Right cardiac atrium (tissue), 5 donors: ENCODE data around the gene DAGLB. TPM values are rescaled to one million over a fixed set of nuclear protein-coding genes. Genes with fewer than 3 reads are reported as not detected.
"Not testable (repeated sequence)": the region's sequence is repeated elsewhere in the genome, so short reads cannot be mapped to it uniquely, and the experiment has no call there.

ENCODE experiments used
- ATAC-seq, 2 donors: fragments of 200-7000 bp; cut with Tn5 transposase; one replicate each; pipeline versions ENCODE4 v1.8.0 to v1.9.1; 2020; ENCODE audit warnings: moderate library complexity in 2 of 2, mild to moderate bottlenecking in 1 of 2
- DNase-seq, 3 donors: peaks; one replicate each; pipeline ENCODE4 v3.0.0-alpha.2; 2020
- H3K27ac ChIP-seq: one replicate; pipeline ENCODE4 v1.5.1; 2013; ENCODE audit warnings: mild to moderate bottlenecking, low read length, control low read depth, moderate library complexity
- H3K27me3 ChIP-seq: one replicate; pipeline ENCODE4 v1.6.1; 2013; ENCODE audit not compliant: control insufficient read depth, insufficient read depth
- H3K4me1 ChIP-seq: one replicate; pipeline ENCODE4 v1.6.1; 2013; ENCODE audit warnings: low read length; ENCODE audit not compliant: control insufficient read depth, insufficient read depth
- H3K4me3 ChIP-seq: one replicate; pipeline ENCODE4 v1.5.1; 2013; ENCODE audit warnings: low read length, control low read depth
- H3K9me3 ChIP-seq: one replicate; pipeline ENCODE4 v1.6.1; 2013; ENCODE audit warnings: low read length; ENCODE audit not compliant: control insufficient read depth
- WGBS: extraction: QIAGEN DNeasy Blood & Tissue Kit; methylation state at CpG from one replicate; pipeline ENCODE4 v1.1.7; 2013; 5-methylcytosine and 5-hydroxymethylcytosine counted together
- intact Hi-C, 4 donors: fragments of 100-400 bp; cut with DNase I; formaldehyde crosslinking; loops; one replicate each; pipeline versions ENCODE4 v1.11.0 to v1.14.0; 2022 to 2023
- polyA plus RNA-seq: library from polyadenylated mRNA; stranded (reverse); fragments of 200-250 nt; gene quantifications from one replicate; pipeline ENCODE4 v1.2.3, GENCODE V29; 2013
- total RNA-seq, 4 donors: library from RNA; stranded (reverse); fragmentation: NEBNext Ultra II Directional; extraction: Animal tissue kit (Norgen Biotek cat#: 25700); gene quantifications; one replicate each; pipeline ENCODE4 v1.2.1, GENCODE V29; 2021
- donor health status: healthy with polysubstance abuse.
- donor health status: DM: no; HTN: yes; CAD: no.
- donor health status: DM: no; HTN: no; CAD: no.
- donor health status: DM: no; HTN: yes; CAD: no; lungs with severe emphysema.
- donor health status: DM: yes; HTN: yes; CAD: no.

The DAGLB gene
- total and polyA plus RNA-seq, 5 donors = 5.4 to 9.9 (median 8.6) TPM

DNA sequence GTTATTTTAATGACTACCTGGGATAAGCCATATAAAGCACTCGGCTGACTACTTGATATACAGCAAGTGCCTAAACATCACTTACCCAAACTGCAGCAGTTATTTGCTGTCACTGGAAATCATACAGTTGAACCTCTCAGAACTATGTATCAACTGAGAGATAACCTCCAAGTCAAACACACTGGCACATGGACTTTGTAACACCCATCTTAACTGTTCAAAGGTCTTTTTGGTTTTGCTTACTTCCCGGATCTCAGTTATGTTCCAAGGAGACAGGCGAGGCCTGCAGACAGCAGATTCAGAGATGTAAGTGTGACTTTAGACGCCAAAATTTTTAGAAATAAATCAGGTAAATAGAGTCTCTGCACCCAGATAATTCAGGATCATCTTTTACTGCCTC lies 34.6 kb upstream of the DAGLB start:
- no peak overlapping the region for H3K27ac ChIP-seq
- ATAC-seq (no peak), DNase-seq (no peak)
- intact Hi-C loops = no loop called here
- no peaks in the 10 kb centered on the region for H3K27me3 ChIP-seq
- H3K4me1 ChIP-seq = no peaks in the 10 kb centered on the region
- 43% methylated on average over 4 of the region's 4 CpGs for WGBS
- H3K9me3 ChIP-seq = no peaks in the 10 kb centered on the region
- peak overlapping the region; percentile 94 for H3K4me3 ChIP-seq

DNA sequence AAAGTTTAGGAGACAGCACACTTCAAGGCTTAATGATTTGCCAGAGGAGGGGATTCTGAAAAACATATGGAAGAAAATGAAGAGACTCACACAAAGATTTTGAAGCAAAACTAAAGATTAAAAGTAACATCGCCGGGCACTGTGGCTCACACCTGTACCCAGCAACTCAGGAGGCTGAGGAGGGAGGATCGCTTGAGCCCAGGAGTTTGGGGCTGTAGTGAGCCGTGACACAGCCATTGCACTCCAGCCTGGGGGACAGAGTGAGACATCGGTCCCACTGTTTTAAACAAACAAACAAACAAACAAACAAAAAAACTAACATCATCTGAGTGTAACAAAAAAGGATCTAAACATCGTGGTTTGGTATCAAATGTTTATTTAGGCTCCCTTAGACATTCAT lies 33.7 kb upstream of the DAGLB start:
- intact Hi-C loops = loop anchor here in 1 of 4 donors (2.0 kb wide), 1 partner anchor 15 kb away; no protein-coding TSS in a partner anchor
- Histone ChIP-seq H3K27me3 (no peaks in the 10 kb centered on the region), H3K9me3 (no peaks in the 10 kb centered on the region), H3K4me3 (no peak overlapping the region), H3K27ac (no peak overlapping the region), H3K4me1 (peaks cover 6% of the 10 kb centered on the region)
- 64% methylated on average over 6 of the region's 6 CpGs for WGBS
- no peak for DNase-seq
- ATAC-seq = no peak

DNA sequence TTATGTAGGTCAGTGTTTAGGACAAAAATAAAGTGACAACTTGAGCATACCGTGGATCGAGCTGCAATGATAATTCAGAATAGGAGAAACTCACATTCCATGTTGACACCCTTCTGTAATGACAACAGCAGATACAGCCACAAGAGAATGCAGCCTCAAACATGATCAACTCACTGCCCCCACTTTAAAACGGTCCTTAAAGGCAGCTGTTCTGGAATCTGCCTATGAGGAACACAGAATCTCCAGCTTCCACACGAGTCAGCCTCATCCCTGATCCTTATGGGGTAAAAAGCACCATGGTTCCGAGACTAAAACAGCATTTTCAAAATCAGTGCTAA lies 32.5 kb upstream of the DAGLB start:
- H3K4me3 ChIP-seq = no peak overlapping the region
- ATAC-seq (no peak), DNase-seq (no peak)
- WGBS = 27% methylated on average over 5 of the region's 5 CpGs
- no peaks in the 10 kb centered on the region for H3K9me3 ChIP-seq
- intact Hi-C loops = loop anchor here in 1 of 4 donors (2.0 kb wide), 1 partner anchor 13 kb away; no protein-coding TSS in a partner anchor
- peaks cover 6% of the 10 kb centered on the region for H3K4me1 ChIP-seq
- H3K27me3 ChIP-seq = no peaks in the 10 kb centered on the region
- H3K27ac ChIP-seq = no peak overlapping the region

DNA sequence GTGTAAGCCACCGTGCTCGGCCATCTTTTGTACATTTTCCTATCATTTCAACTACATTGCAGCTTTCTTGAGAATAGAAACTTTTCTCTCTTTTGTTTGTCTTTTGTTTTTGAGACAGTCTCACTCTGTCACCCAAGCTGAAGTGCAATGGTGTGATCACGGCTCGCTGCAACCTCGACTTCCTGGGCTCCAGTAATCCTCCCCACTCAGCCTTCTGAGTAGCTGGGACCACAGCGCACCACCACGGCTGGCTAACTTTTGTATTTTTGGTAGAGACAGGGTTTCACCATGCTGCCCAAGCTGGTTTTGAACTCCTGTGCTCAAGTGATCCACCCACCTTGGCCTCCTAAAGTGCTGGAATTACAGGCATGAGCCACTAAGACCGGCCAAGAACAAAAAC lies 31.3 kb upstream of the DAGLB start:
- Histone ChIP-seq H3K4me3 (no peak overlapping the region), H3K4me1 (peaks cover 6% of the 10 kb centered on the region), H3K9me3 (no peaks in the 10 kb centered on the region), H3K27ac (no peak overlapping the region), H3K27me3 (no peaks in the 10 kb centered on the region)
- DNase-seq (no peak), ATAC-seq (no peak)
- WGBS = 84% methylated on average over 8 of the region's 8 CpGs
- intact Hi-C loops = no loop called here

DNA sequence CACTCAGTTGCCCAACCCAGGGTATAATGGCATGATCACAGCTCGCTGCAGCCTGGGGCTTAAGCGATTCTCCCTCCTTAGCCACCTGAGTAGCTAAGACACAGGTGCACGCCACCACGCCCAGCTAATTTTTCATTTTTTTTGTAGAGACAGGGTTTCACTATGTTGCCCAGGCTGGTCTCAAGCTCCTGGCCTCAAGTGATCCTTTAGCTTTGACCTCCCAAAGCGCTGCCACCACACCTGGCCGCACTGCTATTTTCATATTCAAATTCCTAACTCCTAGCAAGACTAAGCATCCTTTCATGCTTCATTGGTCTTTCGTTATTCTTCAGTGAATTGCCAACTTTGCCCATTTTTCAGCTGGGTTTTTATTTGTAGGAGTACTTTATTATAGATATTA lies 30.4 kb upstream of the DAGLB start:
- Histone ChIP-seq H3K4me1 (peaks cover 6% of the 10 kb centered on the region), H3K27ac (no peak overlapping the region), H3K27me3 (no peaks in the 10 kb centered on the region), H3K9me3 (no peaks in the 10 kb centered on the region), H3K4me3 (no peak overlapping the region)
- ATAC-seq (no peak), DNase-seq (no peak)
- intact Hi-C loops = no loop called here
- WGBS = 91% methylated on average over 7 of the region's 7 CpGs

DNA sequence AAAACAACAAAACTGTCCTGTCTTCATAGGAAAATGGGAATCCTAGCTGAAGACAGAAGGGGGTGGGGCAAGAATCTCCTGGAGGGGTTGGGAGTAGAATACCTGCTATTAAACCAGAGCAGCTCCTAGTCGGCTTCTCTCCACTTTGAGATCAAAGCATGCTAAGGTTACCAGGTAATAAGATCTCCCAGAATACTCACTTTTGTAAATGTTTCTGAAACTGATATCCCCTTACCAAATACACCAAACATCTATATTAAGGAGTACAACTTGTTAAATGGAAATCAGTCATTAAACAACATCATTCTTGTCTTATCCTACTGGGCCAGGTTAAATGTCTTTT lies 29.5 kb upstream of the DAGLB start:
- intact Hi-C loops = no loop called here
- ATAC-seq (no peak), DNase-seq (no peak)
- no peaks in the 10 kb centered on the region for H3K9me3 ChIP-seq
- H3K27ac ChIP-seq = no peak overlapping the region
- WGBS = 43% methylated on average over 1 of the region's 1 CpG
- peaks cover 6% of the 10 kb centered on the region for H3K4me1 ChIP-seq
- H3K4me3 ChIP-seq = no peak overlapping the region
- H3K27me3 ChIP-seq = no peaks in the 10 kb centered on the region

DNA sequence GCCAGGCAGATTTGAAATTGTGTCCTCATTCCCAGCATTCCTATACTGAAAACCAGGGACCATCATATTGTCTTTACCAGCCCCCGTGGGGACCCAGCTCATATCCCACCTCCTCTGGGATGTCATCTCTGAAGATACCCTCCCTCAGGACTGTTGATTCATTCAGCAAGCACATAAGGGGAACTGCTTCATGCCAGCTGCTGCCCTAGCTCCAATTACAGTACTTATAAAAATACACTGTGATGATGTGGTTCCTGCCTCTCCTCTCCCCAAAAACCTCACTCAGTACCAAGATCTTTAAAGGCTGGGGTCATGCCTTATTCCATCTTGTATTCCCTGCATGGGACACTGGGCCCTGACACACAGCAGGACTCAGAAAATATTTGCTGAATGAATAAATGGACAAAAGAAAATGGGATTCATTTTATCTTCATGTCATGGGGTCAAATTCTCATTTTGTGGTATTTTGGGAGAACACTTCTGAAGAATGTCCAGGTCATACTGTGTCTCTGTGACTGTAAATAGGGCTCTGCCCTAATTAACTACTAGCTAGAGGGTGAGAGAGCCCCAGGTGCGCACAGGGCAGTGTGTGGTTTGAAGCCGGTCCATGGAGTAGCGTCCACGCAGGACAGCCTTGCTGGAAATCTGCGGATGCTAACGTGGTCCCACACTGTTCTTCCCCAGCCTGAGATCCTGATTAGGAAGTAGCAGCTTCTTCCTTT lies 29.0 kb upstream of the DAGLB start:
- H3K4me3 ChIP-seq = no peak overlapping the region
- DNase-seq (no peak), ATAC-seq (peak; percentile 22 to 38)
- no peak overlapping the region for H3K27ac ChIP-seq
- H3K9me3 ChIP-seq = no peaks in the 10 kb centered on the region
- WGBS = 63% methylated on average over 7 of the region's 7 CpGs
- intact Hi-C loops = no loop called here
- H3K4me1 ChIP-seq = peaks cover 6% of the 10 kb centered on the region
- no peaks in the 10 kb centered on the region for H3K27me3 ChIP-seq

DNA sequence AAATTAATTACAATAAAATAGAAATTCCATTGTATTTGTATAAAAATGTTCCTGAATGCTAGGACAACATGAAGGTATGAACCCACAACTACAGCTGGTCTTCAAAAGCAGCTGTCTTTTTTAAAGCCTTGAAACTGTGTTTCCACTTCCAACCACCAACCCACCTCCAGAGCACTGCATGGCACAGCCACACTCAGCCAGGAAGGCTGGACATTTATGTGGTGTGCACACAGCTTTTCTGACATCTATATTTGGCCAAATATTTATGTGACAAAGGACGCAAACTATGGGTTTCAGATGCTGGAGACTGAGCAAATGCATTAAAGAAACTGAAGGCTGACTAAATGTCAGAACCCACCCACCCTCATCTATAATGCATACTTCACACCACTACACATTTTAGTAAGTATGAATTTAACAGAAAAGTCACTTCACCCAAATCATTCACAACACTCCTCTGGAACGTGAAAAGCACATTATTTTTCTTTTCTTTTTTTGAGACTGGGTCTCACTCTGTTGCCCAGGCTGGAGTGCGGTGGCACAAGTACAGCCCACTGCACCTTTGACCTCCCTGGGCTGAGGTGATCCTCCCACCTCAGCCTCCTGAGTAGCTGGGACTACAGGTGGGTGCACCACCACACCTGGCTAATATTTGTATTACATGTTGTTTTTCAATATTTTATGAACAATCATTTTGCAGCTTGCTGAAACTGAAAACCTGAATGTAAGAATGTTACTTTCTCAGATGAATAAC lies 27.9 kb upstream of the DAGLB start:
- Histone ChIP-seq H3K4me1 (peaks cover 6% of the 10 kb centered on the region), H3K27me3 (no peaks in the 10 kb centered on the region), H3K9me3 (no peaks in the 10 kb centered on the region), H3K4me3 (no peak overlapping the region), H3K27ac (no peak overlapping the region)
- DNase-seq (no peak), ATAC-seq (no peak)
- intact Hi-C loops = no loop called here
- 75% methylated on average over 3 of the region's 3 CpGs for WGBS

DNA sequence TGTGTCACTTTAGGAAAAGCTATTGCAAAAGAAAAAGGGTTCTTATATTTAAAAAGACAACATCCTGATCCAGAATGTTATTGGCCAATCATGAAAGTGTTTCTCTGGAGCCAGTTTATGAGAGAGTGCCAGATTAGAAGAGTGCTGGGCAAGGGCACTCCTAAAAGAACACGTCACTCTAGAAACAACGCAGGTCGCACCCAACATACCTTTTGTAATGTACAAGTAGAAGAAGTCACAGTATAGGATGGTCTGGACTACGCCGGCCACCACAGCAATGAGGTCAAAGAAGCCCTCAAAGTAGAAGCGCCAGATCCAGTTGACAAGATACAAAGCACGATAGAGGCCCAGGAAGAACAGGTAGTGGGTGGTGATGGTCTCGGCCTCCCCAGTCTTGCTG lies 18.1 kb upstream of the DAGLB start:
- Histone ChIP-seq H3K27me3 (no peaks in the 10 kb centered on the region), H3K4me3 (no peak overlapping the region), H3K9me3 (no peaks in the 10 kb centered on the region), H3K27ac (no peak overlapping the region), H3K4me1 (no peaks in the 10 kb centered on the region)
- ATAC-seq = no peak
- intact Hi-C loops = loop anchor here in 1 of 4 donors (2.0 kb wide), 1 partner anchor 15 kb away; no protein-coding TSS in a partner anchor
- WGBS = 97% methylated on average over 8 of the region's 8 CpGs
- DNase-seq = no peak

DNA sequence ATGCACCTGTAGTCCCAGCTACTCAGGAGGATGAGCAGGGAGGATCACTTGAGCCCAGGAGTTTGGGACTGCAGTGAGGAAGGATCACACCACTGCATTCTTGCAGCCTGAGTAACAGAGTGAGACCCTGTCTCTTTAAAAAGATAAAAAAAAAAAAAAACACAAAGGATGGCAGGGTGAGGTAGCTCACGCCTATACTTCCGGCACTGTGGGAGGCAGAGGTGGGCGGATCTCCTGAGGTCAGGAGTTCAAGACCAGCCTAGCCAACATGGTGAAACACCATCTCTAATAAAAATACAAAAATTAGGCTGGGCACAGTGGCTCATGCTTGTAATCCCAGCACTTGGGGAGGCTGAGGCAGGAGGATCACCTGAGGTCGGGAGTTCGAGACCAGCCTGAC lies 15.9 kb upstream of the DAGLB start:
- DNase-seq, ATAC-seq, intact Hi-C loops, H3K27me3 ChIP-seq, H3K9me3 ChIP-seq, H3K27ac ChIP-seq, H3K4me3 ChIP-seq, H3K4me1 ChIP-seq: not testable (repeated sequence)
- WGBS = 79% methylated on average over 5 of the region's 5 CpGs

DNA sequence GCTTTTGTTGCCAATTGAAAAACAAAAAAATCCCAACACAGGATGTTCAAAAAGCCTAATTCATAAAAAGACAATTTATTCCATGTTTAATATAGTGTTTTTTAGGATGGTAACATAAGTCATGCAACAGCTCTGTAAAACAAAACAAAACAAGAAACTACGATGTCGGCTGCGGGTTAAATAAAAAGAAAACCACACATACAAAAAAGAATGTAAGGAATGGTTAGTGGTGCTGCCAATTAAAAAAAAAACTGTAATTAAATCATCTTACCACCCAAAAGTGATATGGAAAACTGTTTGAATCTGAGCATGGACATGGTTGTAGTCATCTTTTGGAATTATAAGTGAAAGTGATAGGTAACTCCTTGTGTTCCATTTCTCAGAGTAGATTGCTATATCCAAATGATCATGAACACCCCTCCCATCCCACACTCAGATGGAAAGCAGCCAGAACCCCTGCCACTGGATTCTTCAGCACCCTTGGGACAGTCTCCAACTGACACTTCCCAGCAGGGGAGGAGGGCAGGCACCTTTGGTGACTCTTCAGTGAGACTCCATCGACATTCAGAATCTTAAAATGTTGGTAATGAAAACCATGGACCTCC lies 14.3 kb upstream of the DAGLB start:
- WGBS = 76% methylated on average over 4 of the region's 4 CpGs
- DNase-seq = no peak
- ATAC-seq = no peak
- Histone ChIP-seq H3K27me3 (no peaks in the 10 kb centered on the region), H3K27ac (no peak overlapping the region), H3K4me1 (no peaks in the 10 kb centered on the region), H3K9me3 (no peaks in the 10 kb centered on the region), H3K4me3 (no peak overlapping the region)
- intact Hi-C loops = no loop called here
